T-helper 17 cell (primary cell): ENCODE results near the gene GSTA4. TPM values are rescaled to one million over a fixed set of nuclear protein-coding genes. Genes with fewer than 3 reads are reported as not detected.
"Not testable (repeated sequence)": the region's sequence is repeated elsewhere in the genome, so short reads cannot be mapped to it uniquely, and the experiment has no call there.

Experiments
- ATAC-seq: fragments of 150-1000 bp; cut with Tn5 transposase; 2 replicates; pipeline ENCODE4 v1.10.0; 2021; ENCODE audit warnings: mild to moderate bottlenecking, moderate library complexity
- DNase-seq, 3 donors: peaks; one replicate each; pipeline versions ENCODE4 v3.0.0 to v3.0.0-alpha.2; 2020 to 2021
- H3K9me3 ChIP-seq: one replicate; pipeline ENCODE4 v1.7.0; 2013; ENCODE audit warnings: low read length, mild to moderate bottlenecking; ENCODE audit not compliant: control insufficient read depth, poor library complexity, severe bottlenecking
- H3K27ac Mint-ChIP-seq: one replicate; pipeline ENCODE4 v1.8.0; 2022; ENCODE audit warnings: mild to moderate bottlenecking, moderate library complexity, mixed read lengths
- H3K27me3 Mint-ChIP-seq: one replicate; pipeline ENCODE4 v1.8.0; 2022; ENCODE audit warnings: mixed read lengths
- H3K36me3 Mint-ChIP-seq: one replicate; pipeline ENCODE4 v1.8.0; 2022; ENCODE audit warnings: low read depth, mixed read lengths
- H3K4me1 Mint-ChIP-seq: one replicate; pipeline ENCODE4 v1.8.0; 2022; ENCODE audit warnings: mild to moderate bottlenecking, mixed read lengths
- H3K4me3 Mint-ChIP-seq: one replicate; pipeline ENCODE4 v1.8.0; 2022; ENCODE audit warnings: mild to moderate bottlenecking, moderate library complexity, mixed read lengths
- total RNA-seq, 4 donors: library from RNA in 2 of 4; stranded (reverse) in 2 of 4; gene quantifications; one replicate each; pipeline ENCODE4 v1.2.3 and lab custom pipeline; 2022 to 2026

Gene GSTA4
- total RNA-seq, 2 donors from 2014 or later, result 0.60 to 0.87 TPM

DNA sequence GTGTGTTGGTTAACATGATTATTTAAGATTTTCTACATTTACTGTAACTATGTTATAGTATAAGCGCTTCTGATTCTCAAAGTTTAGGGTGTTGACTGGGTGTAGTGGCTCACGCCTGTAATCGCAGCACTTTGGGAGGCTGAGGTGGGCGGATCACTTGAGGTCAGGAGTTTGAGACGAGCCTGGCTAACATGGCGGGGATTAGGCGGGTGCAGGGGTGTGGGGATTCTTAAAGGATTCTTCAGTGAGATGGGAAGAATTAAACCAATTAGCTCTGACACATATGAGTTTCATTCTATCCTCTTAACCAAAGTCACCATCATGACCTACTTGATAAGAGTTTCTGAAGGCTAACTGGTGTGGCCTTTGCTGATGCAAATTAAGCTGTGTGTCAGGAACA is 39.2 kb downstream of the GSTA4 start:
- H3K4me3 Mint-ChIP-seq, result no peak overlapping the region
- H3K36me3 Mint-ChIP-seq, result no peaks in the 10 kb centered on the region
- H3K27ac Mint-ChIP-seq, result no peak overlapping the region
- H3K27me3 Mint-ChIP-seq, result no peaks in the 10 kb centered on the region
- no peaks in the 10 kb centered on the region for H3K4me1 Mint-ChIP-seq
- no peaks in the 10 kb centered on the region for H3K9me3 ChIP-seq
- no peak for DNase-seq
- ATAC-seq, result no peak

DNA sequence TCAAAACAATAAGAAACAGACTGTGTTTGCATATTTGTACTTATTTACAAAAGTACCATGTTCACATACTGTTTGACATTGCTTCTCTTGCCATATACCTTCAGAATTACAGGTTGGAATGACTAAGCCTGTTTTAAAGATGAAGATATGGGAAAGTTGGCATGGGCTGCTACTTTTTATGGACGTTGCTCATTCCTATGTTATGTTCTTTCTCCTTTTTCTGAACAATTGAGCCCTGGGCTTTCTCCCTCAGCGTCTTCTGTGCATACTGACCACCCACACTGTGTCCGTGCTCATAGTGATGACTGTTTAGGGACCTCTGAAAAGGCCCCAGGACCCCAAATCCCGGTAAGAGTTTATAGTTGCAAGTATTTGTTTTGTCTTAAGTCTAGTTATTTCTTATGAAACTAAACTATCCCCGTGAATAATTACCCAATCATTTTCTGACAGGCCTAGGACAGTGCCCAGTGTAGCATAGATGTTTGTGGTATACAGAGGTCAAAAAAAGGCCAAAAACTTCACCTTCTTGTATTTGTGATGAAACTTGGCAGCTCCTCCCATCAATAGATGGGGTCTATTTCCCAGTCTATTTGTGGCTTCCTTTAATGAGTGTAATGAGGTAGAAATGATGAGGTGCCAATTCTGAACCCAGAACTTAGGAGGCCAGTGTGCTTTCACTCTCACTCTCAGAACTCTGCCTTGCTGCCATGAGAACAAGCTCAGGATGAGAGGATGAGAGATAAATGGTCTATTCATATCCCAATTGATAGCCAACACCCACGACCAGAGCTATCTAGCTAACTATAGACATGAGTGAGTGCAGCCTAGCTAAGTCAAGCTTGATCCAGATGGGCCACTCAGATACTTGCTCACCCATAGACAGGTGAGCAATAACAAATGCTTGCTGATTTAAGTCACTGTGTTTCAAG is 40.9 kb downstream of the GSTA4 start:
- no peaks in the 10 kb centered on the region for H3K4me1 Mint-ChIP-seq
- DNase-seq (no peak), ATAC-seq (no peak)
- H3K27ac Mint-ChIP-seq, result no peak overlapping the region
- H3K27me3 Mint-ChIP-seq, result no peaks in the 10 kb centered on the region
- H3K4me3 Mint-ChIP-seq, result no peak overlapping the region
- no peaks in the 10 kb centered on the region for H3K9me3 ChIP-seq
- H3K36me3 Mint-ChIP-seq, result no peaks in the 10 kb centered on the region

DNA sequence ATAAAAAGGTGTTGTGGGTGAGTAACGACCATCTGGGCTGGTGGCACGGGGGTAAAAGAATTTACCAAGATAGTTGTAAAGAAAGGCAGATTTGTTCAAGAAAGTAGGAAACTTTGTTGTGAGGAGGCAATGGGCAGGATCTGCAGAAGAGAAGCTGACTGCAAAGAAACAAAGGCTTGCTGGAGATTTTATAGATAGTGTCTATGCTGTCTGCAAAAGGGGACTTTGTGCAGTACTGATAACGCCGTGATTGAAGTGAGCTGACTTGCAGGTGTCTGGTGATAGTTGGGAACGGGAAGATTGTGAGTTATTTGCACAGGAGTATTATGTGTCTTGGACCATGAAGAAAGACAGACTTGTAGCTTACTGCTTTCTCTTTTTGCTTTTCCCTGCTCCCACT is 48.8 kb downstream of the GSTA4 start:
- no peak for ATAC-seq
- peaks cover 34% of the 10 kb centered on the region for H3K27me3 Mint-ChIP-seq
- peaks cover 10% of the 10 kb centered on the region for H3K4me1 Mint-ChIP-seq
- H3K9me3 ChIP-seq, result no peaks in the 10 kb centered on the region
- no peak for DNase-seq
- H3K36me3 Mint-ChIP-seq, result peaks cover 2% of the 10 kb centered on the region
- H3K27ac Mint-ChIP-seq, result no peak overlapping the region
- no peak overlapping the region for H3K4me3 Mint-ChIP-seq

DNA sequence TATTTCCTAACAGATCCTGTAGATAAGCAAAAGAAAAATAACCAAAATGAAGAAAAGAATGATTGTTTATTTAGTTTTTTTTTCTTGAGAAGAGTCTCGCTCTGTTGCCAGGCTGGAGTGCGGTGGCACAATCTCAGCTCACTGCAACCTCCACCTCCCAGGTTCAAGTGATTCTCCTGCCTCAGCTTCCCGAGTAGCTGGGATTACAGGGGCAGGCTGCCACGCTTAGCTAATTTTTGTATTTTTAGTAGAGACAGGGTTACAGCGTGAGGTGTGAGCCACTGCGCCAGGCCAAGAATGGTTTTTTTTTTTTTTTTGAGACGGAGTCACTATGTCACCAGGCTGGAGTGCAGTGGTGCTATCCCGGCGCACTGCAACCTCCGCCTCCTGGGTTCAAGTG is 52.3 kb downstream of the GSTA4 start:
- not testable (repeated sequence) for H3K27ac Mint-ChIP-seq, ATAC-seq, H3K9me3 ChIP-seq, DNase-seq, H3K4me3 Mint-ChIP-seq, H3K36me3 Mint-ChIP-seq
- peaks cover 10% of the 10 kb centered on the region for H3K4me1 Mint-ChIP-seq
- peaks cover 39% of the 10 kb centered on the region for H3K27me3 Mint-ChIP-seq

DNA sequence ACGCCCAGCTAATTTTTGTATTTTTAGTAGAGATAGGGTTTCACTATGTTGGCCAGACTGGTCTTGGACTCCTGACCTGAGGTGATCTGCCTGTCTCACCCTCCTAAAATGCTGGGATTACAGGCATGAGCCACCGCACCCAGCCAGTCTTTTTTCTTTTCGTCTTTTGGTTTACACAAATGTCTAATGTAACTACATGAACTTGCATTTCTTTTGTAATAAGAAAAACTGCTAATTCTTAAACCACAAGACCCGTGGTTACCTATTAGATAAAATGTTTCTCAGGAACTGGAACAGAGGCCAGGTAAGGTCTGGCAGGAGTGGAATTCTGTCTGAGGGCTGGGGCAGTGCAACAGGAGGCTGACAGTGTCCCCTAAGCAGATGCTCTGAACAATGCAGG is 52.9 kb downstream of the GSTA4 start:
- no peak overlapping the region for H3K4me3 Mint-ChIP-seq

DNA sequence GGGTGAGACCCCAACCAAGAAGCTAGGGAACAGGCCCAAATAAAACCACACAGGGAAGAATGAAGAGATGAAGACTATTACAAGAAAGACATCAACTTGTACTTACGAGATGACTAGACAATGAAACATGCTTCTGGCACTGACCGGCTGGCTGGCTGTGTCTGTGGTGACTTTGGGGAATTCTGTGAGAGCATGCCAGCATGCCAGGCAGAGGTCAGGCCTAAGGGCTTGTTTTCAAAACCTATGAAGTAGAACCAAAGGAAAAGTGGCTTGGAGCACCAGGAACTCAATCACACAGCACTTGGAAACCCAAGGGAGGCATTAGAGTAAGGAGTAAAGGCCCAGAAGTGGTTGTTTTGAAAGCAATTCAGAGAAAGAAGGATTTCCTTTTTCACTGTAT is 57.2 kb downstream of the GSTA4 start:
- no peak overlapping the region for H3K27ac Mint-ChIP-seq
- no peak for ATAC-seq
- no peaks in the 10 kb centered on the region for H3K4me1 Mint-ChIP-seq
- peaks cover 2% of the 10 kb centered on the region for H3K36me3 Mint-ChIP-seq
- H3K4me3 Mint-ChIP-seq, result no peak overlapping the region
- H3K27me3 Mint-ChIP-seq, result peaks cover 33% of the 10 kb centered on the region
- DNase-seq, result no peak
- H3K9me3 ChIP-seq, result no peaks in the 10 kb centered on the region

More for the DNA sequence above, 52.9 kb downstream of the GSTA4 start:
- DNase-seq (no peak), ATAC-seq (no peak)
- Mint-ChIP-seq H3K4me1 (peaks cover 10% of the 10 kb centered on the region), H3K27ac (no peak overlapping the region), H3K36me3 (peaks cover 2% of the 10 kb centered on the region), H3K27me3 (peaks cover 36% of the 10 kb centered on the region)
- no peaks in the 10 kb centered on the region for H3K9me3 ChIP-seq

DNA sequence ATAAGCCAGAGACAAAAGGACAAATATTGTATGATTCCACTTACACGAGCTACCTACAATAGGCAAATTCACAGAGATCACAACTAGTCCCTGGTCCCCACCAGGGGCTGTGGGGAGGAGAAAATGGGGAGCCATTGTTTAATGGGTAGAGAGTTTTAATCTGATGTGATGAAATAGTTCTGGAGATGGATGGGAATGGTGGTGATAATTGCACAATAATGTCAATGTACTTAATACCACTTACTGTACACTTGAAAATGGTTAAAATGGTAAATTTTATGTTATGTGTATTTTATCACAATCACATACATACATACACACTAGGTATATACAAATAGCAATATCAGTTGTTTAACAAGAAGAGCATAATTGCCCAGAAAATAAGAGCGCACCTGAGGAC is 61.3 kb downstream of the GSTA4 start:
- H3K27ac Mint-ChIP-seq, result no peak overlapping the region
- no peaks in the 10 kb centered on the region for H3K36me3 Mint-ChIP-seq
- H3K9me3 ChIP-seq, result no peaks in the 10 kb centered on the region
- no peaks in the 10 kb centered on the region for H3K4me1 Mint-ChIP-seq
- ATAC-seq, result no peak
- no peak for DNase-seq
- no peak overlapping the region for H3K4me3 Mint-ChIP-seq
- H3K27me3 Mint-ChIP-seq, result peaks cover 15% of the 10 kb centered on the region

DNA sequence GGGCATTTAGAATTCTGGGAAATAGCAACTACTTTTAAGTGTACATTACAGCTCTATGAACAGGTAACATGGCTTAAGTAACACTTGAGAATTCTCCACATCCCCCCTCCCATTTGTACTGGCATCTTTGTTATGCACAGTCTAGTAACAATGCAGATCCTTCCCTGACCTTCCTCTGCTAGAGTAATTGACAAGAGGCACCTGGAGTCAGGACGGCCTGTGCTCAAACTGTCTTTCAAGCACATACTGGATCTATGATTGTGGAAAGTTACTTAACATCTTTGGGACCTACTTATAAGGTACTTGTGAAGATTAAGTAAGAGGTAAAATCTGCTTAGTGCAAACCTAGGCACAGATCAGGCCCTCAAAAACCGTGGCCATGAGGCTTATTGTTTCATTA is 63.7 kb downstream of the GSTA4 start:
- Mint-ChIP-seq H3K4me3 (no peak overlapping the region), H3K27ac (no peak overlapping the region), H3K27me3 (peaks cover 21% of the 10 kb centered on the region), H3K4me1 (no peaks in the 10 kb centered on the region), H3K36me3 (no peaks in the 10 kb centered on the region)
- no peaks in the 10 kb centered on the region for H3K9me3 ChIP-seq
- DNase-seq, result no peak
- no peak for ATAC-seq

DNA sequence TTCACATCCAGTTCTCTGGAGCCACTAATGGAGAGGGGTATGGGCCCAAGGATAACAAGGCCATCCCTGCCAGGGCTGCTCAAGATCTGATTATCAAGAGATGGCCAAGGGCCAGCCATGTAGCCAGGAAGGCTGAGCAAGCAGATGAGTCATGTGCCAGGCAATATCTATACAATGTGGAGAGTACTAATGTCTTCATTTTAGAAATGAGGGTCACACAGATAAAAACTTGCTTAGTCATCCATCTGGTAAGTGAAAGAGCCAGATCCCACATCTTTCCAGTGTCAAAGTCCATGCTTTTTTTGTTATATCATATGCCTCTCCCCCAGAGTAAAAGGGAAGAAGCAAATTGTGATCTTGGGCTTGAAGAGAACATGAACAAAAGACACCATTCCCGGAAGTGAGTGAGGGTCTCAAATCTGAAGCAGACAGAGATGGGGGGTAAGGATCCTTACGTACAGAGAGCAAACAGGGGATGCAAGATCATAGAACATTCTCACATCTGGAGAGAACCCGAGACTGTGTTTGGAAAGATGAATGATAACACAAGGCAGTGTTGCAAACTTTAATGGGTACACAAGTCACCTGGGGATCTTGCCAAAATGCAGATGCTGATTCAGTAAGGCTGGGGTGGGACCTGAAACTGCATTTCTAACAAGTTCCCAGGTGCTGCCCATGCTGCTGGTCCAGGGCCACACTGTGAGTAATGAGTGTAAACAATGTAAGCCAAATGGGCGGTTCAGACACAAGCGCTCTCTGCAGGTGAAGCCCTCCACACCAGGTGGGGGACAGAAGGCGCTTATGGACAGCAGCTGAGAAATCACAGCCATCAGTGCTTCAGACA is 65.5 kb downstream of the GSTA4 start:
- no peak for ATAC-seq
- no peak for DNase-seq
- H3K4me3 Mint-ChIP-seq, result no peak overlapping the region
- H3K36me3 Mint-ChIP-seq, result no peaks in the 10 kb centered on the region
- H3K27ac Mint-ChIP-seq, result no peak overlapping the region
- peaks cover 2% of the 10 kb centered on the region for H3K4me1 Mint-ChIP-seq
- peaks cover 30% of the 10 kb centered on the region for H3K27me3 Mint-ChIP-seq
- no peaks in the 10 kb centered on the region for H3K9me3 ChIP-seq

Other genes starting within 250 kb of the GSTA4 start
- gene GSTA2, start 231.8 kb downstream of the GSTA4 start, total RNA-seq, result not detected
- gene GSTA1, start 191.5 kb downstream of the GSTA4 start, total RNA-seq, result under 1 TPM in 1 of 2 donors, not detected in 1; 0.63 TPM
- gene GSTA5, start 154.5 kb downstream of the GSTA4 start, total RNA-seq, result not detected
- gene GSTA3, start 85.6 kb downstream of the GSTA4 start, total RNA-seq, result not detected
- 1 to 10 TPM; 7.4 to 8.2 TPM for gene CILK1, start 66.5 kb upstream of the GSTA4 start, total RNA-seq
- gene FBXO9, start 70.1 kb upstream of the GSTA4 start, total RNA-seq, result 10 to 100 TPM; 59.0 to 68.6 TPM
- under 1 TPM in 1 of 2 donors, not detected in 1; 0.22 TPM for gene GCM1, start 153.6 kb upstream of the GSTA4 start, total RNA-seq